Stimulated activated CD8-positive, alpha-beta memory T cell treated with anti-CD3 and anti-CD28 coated beads, Interleukin-7, amount 100 ng/mL, for 4 hours (primary cell): Measurements from ENCODE around the gene PAPPA2.

Experiments used
- DNase-seq, 2 donors: peaks; one replicate each; pipeline ENCODE4 v3.0.0-alpha.2; 2020; ENCODE audit warnings: low read depth in 2 of 2

Gene PAPPA2

GRCh38 chr1:176854758-176855745 lies 392.1 kb downstream of the PAPPA2 start:
- DNase-seq = no peak

- no peak for DNase-seq
These were observed 394.7 kb downstream of the PAPPA2 start for GRCh38 chr1:176857632-176858031.

- DNase-seq = no peak
These were observed 395.5 kb downstream of the PAPPA2 start for GRCh38 chr1:176858433-176858916.

- DNase-seq = no peak
These were observed 400.6 kb downstream of the PAPPA2 start for GRCh38 chr1:176863613-176864012.

GRCh38 chr1:176864211-176864610 lies 401.2 kb downstream of the PAPPA2 start:
- DNase-seq = no peak

- no peak for DNase-seq
These were observed 403.2 kb downstream of the PAPPA2 start for GRCh38 chr1:176866011-176866714.

GRCh38 chr1:176869577-176869976 lies 406.6 kb downstream of the PAPPA2 start:
- DNase-seq = no peak

- DNase-seq = no peak
These were observed 414.1 kb downstream of the PAPPA2 start for GRCh38 chr1:176876966-176877515.

GRCh38 chr1:176877557-176877956 lies 414.6 kb downstream of the PAPPA2 start:
- DNase-seq = no peak

GRCh38 chr1:176878750-176879536 lies 416.0 kb downstream of the PAPPA2 start:
- DNase-seq = no peak

- DNase-seq = no peak
These were observed 417.0 kb downstream of the PAPPA2 start for GRCh38 chr1:176879784-176880620.

GRCh38 chr1:176880955-176881595 lies 418.1 kb downstream of the PAPPA2 start:
- DNase-seq = peak in 1 of 2 donors; percentile 1

- DNase-seq = no peak
These were observed 421.3 kb downstream of the PAPPA2 start for GRCh38 chr1:176884286-176884685.

- no peak for DNase-seq
These were observed 421.9 kb downstream of the PAPPA2 start for GRCh38 chr1:176884911-176885310.

- DNase-seq = no peak
These were observed 422.4 kb downstream of the PAPPA2 start for GRCh38 chr1:176885341-176885740.

- DNase-seq = no peak
These were observed 422.8 kb downstream of the PAPPA2 start for GRCh38 chr1:176885751-176886150.

GRCh38 chr1:176888471-176889032 lies 425.6 kb downstream of the PAPPA2 start:
- no peak for DNase-seq

GRCh38 chr1:176893625-176894352 lies 430.8 kb downstream of the PAPPA2 start:
- no peak for DNase-seq

- no peak for DNase-seq
These were observed 431.5 kb downstream of the PAPPA2 start for GRCh38 chr1:176894450-176894849.
